ENCODE measurements around the gene POTEF. TPM values are rescaled to one million over a fixed set of nuclear protein-coding genes. Genes with fewer than 3 reads are reported as not detected.
"Not testable (repeated sequence)": the region's sequence is repeated elsewhere in the genome, so short reads cannot be mapped to it uniquely, and the experiment has no call there.

POTEF gene
- total RNA-seq, 1 experiment from 2014 or later: 0.20 TPM

GRCh38 chr2:130025931-130026330 is 103.1 kb downstream of the POTEF start:
- not testable (repeated sequence) for H3K9me3 ChIP-seq, DNase-seq, H3K27me3 ChIP-seq, H3K36me3 ChIP-seq, H3K4me3 ChIP-seq

Other genes starting within 250 kb of the POTEF start
- gene RAB6C, start 149.6 kb downstream of the POTEF start, total RNA-seq (2014; rRNA removed; shearing (Covaris generic); ENCODE audit: low replicate concordance): not detected in 2 replicates
- 0.54 and 3.9 TPM in 2 replicates for gene CCDC74B, start 15.9 kb upstream of the POTEF start, total RNA-seq (2014; rRNA removed; shearing (Covaris generic); ENCODE audit: low replicate concordance)
- gene SMPD4, start 52.4 kb upstream of the POTEF start, total RNA-seq (2014; rRNA removed; shearing (Covaris generic); ENCODE audit: low replicate concordance): 27.8 and 38.7 TPM in 2 replicates
- 203 and 576 TPM in 2 replicates for gene MZT2B, start 53.0 kb upstream of the POTEF start, total RNA-seq (2014; rRNA removed; shearing (Covaris generic); ENCODE audit: low replicate concordance)
- not detected in 2 replicates for gene TUBA3E, start 69.2 kb upstream of the POTEF start, total RNA-seq (2014; rRNA removed; shearing (Covaris generic); ENCODE audit: low replicate concordance)
- gene IMP4, start 213.7 kb upstream of the POTEF start, total RNA-seq (2014; rRNA removed; shearing (Covaris generic); ENCODE audit: low replicate concordance): 115 and 179 TPM in 2 replicates
- 8.4 and 66.1 TPM in 2 replicates for gene PTPN18, start 226.8 kb upstream of the POTEF start, total RNA-seq (2014; rRNA removed; shearing (Covaris generic); ENCODE audit: low replicate concordance)